ENCODE data around the gene UBE2Q1.

The UBE2Q1 gene

DNA sequence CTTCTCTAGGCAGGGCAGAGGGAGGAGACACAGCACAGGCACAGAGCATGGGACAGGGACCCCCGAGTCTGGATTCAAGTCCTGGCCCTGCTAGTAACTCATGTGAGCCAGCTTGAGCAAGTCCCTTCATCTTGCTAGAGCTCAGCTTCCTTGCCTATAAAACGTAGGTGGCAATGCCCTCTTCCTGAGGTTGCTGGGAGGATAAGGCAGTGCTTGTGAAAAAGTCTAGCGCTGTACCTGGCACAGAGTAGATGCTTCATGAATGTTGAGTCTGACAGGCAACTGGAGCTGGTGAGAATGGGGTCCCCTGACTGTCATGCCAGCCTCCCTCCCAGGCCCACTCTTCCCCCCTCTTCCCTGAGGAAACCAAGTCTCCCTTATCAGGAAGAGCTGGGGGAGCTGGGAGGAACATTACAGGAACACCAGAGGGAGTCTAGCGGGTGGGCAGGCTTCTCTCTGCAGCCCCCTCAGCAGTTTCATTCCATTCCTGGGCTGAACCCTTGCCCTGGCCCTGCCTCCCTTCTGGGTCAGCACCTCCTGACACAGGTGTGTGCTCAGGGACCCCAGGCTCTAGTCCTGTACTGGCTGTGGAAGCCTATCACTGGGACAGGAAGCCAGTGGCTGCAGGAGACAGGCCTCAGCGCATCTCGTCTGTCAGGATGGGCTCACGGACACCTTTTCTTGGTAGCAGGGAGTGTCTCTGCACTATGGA lies 19.0 kb upstream of the UBE2Q1 start:
- DNase-seq (ENCODE audit: low read depth, low spot score): no peak

DNA sequence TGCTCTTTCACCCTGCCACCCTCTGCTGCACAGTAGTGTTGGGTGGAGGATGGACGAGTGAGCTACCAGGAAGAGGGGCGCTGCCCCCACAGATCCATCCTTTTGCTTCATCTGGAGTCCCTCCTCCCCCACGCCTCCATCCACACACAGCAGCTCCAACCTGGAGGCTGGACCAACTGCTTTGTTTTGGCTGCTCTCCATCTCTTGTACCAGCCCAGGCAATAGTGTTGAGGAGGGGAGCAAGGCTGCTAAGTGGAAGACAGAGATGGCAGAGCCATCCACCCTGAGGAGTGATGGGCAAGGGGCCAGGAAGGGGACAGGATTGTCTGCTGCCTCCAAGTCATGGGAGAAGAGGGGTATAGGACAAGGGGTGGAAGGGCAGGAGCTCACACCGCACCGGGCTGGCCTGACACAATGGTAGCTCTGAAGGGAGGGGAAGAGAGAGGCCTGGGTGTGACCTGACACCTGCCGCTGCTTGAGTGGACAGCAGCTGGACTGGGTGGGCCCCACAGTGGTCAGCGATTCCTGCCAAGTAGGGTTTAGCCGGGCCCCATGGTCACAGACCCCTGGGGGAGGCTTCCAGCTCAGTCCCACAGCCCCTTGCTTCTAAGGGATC lies 17.6 kb upstream of the UBE2Q1 start:
- no peak for DNase-seq (ENCODE audit: low read depth, low spot score)

DNA sequence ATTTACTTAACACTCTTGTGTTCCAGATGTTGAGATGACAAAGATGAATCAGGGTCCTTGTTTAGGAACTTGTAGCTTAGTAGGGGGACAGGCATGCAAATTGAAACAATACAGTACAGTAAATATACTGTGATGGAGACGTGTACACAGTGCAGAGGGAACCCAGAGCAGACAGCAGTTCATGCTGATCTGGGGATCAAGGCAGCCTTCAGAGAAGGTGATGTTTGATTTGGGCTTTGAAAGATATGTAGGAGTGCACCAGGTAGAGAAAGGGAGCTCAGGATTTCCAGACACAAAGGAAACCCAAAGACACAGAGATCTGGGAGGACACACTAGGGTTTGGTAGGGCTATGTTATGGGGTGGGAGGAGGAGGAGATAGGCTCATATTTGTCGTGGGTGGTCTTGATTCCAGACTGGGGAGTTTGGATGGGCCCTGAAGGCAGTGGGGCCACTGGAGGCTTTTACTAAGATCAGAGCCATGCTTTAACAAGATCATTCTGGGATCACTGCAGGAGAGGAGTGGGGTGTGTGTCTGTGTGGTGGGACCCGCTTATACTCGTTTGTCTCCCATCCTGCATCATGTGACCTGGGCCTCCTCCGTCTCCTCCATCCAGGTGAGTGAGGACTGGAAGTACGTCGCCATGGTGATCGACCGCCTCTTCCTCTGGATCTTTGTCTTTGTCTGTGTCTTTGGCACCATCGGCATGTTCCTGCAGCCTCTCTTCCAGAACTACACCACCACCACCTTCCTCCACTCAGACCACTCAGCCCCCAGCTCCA lies 16.9 kb upstream of the UBE2Q1 start:
- DNase-seq (ENCODE audit: low read depth, low spot score): no peak

DNA sequence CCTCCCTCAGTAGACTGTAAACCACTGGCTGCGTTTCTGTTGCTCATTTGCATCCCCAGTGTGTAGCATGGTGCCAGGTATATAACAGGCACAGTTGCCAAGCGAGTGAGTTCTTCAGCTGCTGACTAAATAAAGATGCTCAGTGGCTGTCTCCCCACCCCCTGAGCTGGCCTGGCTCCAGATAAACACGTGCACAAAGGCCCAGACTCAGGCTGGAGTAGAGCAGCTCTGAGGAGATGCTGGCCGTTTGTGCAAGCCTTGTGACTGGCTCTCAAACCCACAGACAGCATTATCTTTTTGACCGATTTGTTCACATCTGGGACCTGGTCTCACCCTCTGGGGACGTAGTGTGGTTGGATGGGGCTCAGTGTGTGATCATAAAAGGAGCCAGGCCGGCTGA lies 16.3 kb upstream of the UBE2Q1 start:
- DNase-seq (ENCODE audit: low read depth, low spot score): no peak

DNA sequence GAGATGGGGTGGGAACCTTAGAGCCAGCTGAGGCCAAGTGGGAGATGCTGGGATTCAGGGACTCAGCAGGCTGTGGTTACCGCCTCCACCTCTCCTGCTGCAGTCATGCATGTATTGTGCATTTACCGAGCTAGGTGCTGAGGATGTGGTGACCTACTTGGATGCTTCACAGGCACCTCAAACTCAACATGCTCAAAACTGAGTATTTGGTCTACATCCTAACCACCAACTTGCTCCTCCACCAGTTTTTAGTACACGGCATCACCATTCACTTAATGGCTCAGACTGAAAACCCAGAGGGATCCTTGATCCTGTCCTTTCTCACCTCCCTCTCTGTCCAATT lies 14.7 kb upstream of the UBE2Q1 start:
- DNase-seq (ENCODE audit: low read depth, low spot score): no peak

DNA sequence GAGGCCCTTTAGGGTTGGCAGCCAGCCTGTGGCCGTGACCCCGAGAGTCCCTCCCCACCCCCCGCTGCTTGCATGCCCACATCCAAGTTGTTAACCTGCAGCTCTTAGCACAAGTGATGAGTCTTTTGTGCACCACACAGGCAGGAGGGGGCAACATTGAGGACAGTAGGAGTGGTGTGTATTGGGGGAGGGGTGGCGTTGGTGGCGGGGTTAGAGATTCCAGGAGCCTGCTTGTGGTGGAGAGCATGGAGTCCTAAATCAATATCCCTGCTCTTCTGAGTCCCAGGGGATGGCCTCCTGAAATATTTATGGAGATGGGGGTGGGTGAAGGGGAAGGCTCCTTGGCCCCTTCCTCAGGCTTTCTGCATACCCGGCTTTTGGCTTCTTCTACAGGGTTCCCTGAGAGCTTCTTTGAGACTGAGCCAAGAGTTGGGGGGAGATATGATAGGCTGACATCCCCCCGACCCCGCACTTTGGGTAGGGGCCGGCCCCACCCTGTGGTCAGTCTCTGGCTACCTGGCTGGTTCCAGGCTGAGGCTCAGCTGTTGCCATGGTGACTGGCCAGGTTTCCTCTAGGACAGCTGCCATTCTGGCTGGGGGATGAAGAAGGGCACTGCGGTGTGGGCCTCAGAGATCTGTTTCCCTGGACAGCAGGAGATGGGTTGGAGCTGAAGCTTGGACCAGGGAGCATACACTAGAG lies 14.2 kb upstream of the UBE2Q1 start:
- no peak for DNase-seq (ENCODE audit: low read depth, low spot score)

DNA sequence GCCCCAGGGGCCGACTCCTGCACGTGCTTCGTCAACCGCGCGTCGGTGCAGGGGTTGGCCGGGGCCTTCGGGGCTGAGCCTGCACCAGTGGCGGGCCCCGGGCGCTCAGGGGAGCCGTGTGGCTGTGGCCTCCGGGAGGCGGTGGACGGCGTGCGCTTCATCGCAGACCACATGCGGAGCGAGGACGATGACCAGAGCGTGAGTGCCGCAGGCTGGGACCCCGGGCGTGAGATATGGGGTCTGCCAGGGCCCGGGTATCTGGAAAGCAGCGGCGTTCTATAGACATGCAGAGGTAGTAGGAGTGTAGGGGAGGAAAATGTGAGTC lies 13.5 kb upstream of the UBE2Q1 start:
- no peak for DNase-seq (ENCODE audit: low read depth, low spot score)

DNA sequence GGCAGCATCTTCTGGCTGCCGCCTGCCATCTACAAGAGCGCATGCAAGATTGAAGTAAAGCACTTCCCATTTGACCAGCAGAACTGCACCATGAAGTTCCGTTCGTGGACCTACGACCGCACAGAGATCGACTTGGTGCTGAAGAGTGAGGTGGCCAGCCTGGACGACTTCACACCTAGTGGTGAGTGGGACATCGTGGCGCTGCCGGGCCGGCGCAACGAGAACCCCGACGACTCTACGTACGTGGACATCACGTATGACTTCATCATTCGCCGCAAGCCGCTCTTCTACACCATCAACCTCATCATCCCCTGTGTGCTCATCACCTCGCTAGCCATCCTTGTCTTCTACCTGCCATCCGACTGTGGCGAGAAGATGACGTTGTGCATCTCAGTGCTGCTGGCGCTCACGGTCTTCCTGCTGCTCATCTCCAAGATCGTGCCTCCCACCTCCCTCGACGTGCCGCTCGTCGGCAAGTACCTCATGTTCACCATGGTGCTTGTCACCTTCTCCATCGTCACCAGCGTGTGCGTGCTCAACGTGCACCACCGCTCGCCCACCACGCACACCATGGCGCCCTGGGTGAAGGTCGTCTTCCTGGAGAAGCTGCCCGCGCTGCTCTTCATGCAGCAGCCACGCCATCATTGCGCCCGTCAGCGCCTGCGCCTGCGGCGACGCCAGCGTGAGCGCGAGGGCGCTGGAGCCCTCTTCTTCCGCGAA lies 12.9 kb upstream of the UBE2Q1 start:
- no peak for DNase-seq (ENCODE audit: low read depth, low spot score)

DNA sequence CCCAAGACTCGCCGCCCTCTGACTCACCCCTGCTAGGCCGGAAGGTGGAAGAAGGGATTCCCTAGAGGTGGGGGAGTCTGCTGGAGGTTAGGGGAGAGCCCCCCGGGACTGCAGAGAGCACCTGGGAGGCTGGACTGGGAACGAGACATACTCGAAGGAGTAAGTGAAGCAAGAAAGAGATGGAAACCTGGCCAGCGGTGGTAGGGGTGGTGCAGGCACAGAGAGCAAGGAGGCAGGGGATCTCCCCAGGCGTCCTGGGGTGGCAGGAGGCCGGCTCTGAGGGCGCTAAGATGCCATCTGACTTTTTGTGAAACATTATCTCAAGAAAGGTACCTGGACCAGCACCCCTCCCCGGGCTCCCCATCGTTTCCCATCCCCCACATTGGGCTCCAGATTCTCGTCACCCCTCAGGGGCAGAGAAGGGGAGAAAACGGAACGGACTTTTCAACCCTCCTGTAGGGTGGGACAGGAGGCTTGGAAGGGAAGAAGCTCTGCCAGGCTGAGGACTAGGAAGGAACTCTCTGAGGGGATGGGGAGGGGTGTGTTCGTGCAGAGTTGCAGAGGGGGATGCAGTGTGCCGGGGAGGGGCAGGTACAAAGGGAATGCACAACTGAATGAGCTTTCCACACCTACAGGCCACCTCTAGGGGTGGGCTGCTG lies 9.8 kb upstream of the UBE2Q1 start:
- DNase-seq (ENCODE audit: low read depth, low spot score): no peak

DNA sequence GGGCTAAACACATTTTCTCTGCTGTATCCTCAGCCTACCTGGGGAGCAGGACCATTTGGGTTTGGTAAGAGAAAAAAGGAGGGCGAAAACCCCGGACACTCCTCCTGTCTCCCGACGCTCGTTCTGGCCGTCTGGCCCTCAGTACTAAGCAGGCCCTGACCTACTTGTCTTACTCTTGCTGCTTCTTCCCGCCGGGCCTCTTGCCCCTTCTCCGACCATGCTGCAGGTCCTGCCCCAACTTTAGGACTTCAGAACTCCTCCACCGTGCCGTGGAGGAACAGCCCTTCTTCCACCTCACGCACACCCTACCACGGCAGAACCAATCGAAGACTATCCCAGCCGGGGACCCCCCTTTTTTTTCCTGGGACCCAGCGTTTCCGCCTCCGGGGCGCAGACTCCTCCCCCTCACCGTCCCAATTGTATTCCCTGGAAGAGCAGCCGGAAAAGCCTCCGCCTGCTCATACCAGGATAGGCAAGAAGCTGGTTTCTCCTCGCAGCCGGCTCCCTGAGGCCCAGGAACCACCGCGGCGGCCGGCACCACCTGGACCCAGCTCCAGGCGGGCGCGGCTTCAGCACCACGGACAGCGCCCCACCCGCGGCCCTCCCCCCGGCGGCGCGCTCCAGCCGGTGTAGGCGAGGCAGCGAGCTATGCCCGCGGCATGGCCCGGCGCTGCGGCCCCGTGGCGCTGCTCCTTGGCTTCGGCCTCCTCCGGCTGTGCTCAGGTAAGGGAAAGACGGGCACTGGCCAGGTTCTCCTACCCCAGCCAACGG lies 9.1 kb upstream of the UBE2Q1 start, which contains the start of gene CHRNB2:
Gene CHRNB2 (plus strand): TSS at position 393 of the 771 bp plus-strand sequence. CDS start 267 bp downstream, at position 660.
- DNase-seq (ENCODE audit: low read depth, low spot score): peak; percentile 40

DNA sequence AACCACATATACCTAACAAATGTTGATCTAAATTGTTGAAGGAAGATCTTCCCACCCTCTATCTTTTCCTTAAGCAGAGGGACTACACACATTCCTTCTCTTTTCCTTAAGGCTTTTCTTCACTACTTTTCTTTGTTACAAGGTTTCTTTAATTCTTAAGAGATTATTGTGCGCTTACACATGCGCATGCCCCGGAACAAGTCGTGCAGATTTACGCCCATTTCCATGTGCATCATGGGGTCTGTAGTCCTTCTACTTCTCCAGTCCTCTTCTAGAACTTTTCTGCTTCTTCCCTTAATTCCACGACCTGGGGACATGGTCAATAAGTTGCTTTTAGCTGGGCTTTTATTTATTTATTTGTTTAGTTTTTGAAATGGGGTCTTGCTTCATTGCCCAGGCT lies 7.4 kb upstream of the UBE2Q1 start:
- no peak for DNase-seq (ENCODE audit: low read depth, low spot score)

DNA sequence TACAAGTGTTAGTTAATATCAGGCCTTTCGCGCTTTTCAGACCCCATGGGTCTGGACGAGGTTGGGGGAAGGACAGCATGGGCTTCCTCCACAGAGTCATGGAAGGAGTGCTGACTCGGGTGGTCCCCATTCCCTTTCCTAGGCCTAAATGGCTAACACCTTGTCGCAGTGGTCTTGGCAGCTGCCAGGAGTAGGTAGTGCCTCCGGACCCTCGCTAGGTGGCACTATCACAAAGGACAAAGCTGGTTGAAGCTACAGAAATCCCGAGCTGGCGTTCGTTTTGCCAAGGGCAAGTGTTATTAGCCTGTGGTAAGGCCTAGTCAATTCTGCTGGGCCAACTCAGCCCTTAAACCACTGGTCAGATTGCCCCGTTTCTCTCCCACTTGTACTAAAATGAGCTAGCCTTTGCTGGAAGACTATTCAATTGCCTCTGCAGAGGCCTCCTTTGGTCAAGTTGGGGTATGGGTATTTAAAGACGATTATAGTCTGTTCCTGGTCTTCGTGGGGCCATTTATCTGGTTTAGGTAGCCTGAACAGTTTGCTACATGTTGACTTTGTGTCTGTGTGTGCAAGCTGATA lies 1.1 kb upstream of the UBE2Q1 start:
- DNase-seq (ENCODE audit: low read depth, low spot score): peak; percentile 69

DNA sequence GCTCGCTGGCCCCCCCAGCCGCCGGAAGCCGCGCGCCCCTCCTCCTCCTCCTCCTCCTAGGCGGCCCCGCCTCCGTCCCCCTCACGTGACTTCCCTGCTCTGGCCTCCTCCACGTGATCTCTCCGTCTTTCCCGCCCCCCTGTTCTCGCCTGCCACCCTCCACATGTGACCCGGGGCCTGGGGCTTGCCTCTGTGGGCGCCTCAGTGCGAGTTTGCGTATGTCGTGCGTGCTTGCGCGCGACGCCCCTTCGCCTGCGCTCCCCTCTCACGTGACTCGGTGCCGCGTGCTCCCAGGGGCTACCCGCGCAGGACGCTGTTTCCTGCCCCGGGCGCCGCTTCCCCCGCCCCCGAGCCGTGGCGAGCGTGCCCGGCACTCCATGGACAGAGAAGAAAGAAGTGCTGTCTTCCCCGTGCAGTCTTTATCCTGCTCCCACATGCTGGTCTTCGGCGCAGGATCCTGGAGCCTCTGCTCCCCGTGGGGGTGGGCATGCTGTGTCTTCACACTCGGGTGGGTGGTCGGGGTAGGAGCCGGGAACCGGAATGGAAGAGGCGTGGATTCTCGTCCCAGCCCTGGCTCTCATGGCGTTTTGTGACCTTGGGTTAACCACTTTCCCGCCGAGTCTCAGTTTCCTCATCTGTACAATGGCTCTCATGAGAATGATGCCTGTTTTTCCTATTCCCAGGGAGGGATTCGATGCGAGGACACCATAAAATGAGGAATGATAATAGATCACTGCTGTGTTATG lies 431 bp upstream of the UBE2Q1 start:
- DNase-seq (ENCODE audit: low read depth, low spot score): peak; percentile 98

DNA sequence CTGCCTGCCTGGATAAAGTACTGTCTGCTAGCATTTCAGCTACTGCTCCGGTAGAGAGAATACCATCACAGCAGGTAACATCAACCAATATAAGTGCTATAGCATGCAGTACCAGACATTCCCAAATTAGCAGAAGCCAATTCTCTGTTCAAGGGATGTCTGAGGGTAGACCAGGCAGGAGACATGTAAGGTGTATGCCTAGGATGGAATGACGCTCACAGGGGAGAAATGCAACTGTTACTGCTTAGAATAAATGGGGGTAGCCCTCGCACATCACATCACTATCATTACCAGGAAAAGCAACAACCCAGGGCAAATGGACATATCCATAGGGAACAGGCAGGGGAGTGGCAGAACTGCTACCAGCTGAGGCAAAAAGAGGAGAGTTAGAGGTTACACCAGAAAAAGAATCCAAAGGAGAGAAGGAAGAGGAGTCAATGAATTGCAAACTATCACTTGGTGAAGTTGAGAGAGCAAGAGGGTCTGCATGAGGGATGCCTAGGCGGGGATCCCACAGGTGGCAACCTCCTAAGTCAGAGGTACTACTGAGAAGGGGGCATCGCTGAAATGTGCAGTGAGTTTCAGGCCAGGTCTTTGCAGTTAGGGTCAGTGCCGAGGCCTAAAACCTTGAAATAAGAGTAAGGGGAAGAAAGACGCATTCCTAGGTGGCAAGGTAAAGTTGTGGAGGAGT lies 1.1 kb downstream of the UBE2Q1 start:
- DNase-seq (ENCODE audit: low read depth, low spot score): no peak

DNA sequence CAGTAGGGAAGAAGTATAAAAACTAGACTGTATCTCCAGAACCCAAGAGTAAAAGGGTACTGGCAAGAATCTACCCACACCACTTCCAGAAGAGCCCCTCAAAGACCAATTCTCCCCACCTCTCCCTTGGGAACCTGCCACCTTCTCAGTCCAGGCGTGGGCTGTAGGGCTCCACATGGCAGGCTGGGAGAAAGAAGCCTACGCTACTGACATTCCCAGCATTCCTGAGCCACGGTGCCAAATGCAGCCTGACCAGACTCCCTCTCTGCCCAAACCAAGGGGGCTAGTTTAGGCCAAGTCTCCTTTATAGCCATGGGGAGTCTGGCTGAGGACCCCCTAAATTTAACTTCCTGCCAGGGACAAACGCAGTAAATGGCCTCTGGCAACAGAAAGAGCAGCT lies 2.0 kb downstream of the UBE2Q1 start:
- DNase-seq (ENCODE audit: low read depth, low spot score): no peak

DNA sequence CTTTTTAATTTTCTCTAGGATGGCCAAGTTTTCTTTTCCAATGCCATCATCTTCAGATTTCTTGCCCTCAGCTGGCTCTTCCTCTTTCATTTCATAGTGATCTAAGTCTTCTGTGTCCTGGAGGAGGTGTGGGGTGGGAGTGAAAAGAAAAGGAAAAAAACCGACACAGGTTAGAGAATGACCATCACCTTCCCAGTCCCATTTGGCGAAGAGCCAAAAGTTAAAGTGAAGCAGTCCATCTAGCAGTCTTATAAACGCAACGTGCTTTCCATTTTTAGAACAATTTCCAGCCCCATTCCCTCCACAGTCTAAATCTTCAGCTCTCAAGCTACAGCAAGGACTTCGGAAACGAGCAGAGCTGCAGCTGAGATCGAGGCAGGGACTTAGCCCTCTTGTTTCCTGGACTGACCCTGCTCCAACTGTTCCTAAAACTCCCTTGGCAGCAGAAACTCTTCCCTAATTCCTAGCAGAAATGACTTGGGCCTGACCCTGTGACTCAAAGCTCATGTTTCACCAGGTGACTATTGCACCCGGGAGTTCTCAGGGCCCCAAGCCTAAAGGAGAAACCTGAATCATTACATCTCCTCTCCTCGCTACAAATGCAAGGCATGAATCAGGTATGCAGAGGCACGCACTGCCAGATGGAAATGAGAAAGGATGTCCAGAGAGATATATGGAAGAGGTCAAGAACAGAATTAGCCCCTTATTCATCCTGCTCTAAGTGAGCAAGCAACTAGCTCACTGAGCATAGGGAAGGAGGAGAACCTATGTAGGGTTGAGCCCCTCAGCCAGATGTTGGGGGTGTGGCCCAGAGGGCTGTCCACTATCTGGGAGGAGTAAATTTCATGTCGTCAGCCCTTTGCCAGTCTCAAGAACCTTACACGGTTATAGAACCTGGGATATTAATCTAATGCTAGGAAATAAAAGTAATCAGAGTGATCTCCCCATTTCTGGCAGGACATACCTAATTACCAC lies 5.1 kb downstream of the UBE2Q1 start:
- no peak for DNase-seq (ENCODE audit: low read depth, low spot score)

DNA sequence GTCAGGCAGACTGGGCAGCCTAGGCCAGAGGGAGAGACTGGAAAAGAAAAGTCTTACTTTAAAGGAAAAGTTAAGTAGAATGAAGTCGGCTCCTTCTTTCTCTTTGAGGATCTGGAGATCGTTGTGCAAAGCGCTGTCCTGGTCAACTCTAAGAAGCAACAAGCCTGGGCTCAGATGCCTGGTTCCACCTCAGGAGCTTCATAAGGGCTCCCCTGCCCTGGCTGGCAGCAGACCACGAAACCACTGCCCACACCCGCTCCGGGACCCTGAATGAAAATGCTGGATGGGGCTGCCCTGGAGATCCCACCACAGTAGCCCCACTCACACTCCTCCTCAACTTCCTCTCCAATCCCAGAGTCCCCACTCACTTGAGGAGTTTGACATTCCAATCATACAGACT lies 6.4 kb downstream of the UBE2Q1 start:
- no peak for DNase-seq (ENCODE audit: low read depth, low spot score)

DNA sequence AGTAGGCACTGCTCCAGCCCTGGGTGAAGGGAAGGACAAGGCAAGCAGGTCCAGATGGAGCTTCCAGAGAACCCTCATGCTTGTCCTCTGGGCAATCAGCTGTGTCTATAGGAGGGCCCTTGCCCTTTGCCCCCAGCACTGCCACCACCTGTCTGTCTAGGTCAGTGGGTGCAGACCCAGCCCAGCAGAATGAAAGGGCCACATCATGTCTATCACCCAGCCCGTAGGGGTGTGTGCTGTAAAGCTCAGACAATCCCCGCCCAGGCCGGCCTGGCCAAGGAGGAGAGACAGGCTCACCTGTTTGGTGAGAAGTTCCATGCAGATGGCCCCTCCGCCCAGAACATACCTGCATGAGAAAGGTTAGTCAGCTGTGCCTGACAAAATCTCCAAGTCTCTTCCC lies 7.0 kb downstream of the UBE2Q1 start:
- DNase-seq (ENCODE audit: low read depth, low spot score): no peak

All from activated naive CD8-positive, alpha-beta T cell treated with anti-CD3 and anti-CD28 coated beads, Interleukin-2, amount 50 U/mL, for 16 hours (primary cell).